PFSK-1 (cell line): ENCODE measurements around the gene SETD5.

Source experiments
- FOXP2 ChIP-seq: optimal IDR thresholded peaks from 2 replicates; pipeline ENCODE3; 2011; ENCODE audit warnings: borderline replicate concordance, control low read depth, inconsistent platforms; ENCODE audit not compliant: insufficient read depth; ENCODE audit errors: extremely low read length, extremely low read depth
- POLR2AphosphoS5 ChIP-seq: IDR thresholded peaks from 2 replicates; pipeline ENCODE4 v1.6.1; 2012; ENCODE audit warnings: low read depth, mild to moderate bottlenecking, control low read depth, low read length, moderate library complexity
- SIN3A ChIP-seq: IDR thresholded peaks from 2 replicates; pipeline ENCODE4 v1.6.1; 2012; ENCODE audit warnings: mild to moderate bottlenecking, low read length, moderate library complexity, borderline replicate concordance; ENCODE audit not compliant: insufficient read depth
- TAF1 ChIP-seq: IDR thresholded peaks from 2 replicates; pipeline ENCODE4 v1.6.1; 2012; ENCODE audit warnings: low read length, control low read depth, borderline replicate concordance; ENCODE audit not compliant: insufficient read depth
- TF ChIP-seq, protein P1 (sequence below), 2 experiments: IDR thresholded peaks; 2 replicates each; pipeline versions ENCODE4 v1.6.1 to v1.8.0; 2011 to 2012; ENCODE audit warnings: low read depth in 2 of 2, low read length in 2 of 2, control low read depth in 1 of 2, inconsistent platforms in 1 of 2, mild to moderate bottlenecking in 1 of 2, moderate library complexity in 1 of 2; ENCODE audit not compliant: insufficient read depth in 1 of 2

DNA sequence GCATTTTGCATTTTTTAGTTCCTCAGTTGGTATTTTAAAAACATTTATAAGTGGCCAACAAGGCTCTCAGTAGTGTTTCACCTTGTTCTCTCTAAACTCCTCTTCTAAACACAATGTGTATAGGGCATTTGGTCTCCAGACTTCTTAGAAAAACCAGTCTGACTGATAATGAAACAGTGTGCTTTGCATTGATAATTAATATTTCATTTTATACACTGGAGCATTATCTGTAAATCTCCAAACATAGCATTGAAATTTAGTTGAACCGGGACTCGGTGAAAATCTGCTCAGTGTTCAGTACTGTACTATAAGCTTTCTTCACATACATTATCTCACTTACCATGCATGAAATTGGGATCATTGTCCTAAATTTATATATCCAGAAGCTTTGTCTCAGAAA, 53.6 kb downstream of the SETD5 start:
- TF ChIP-seq, protein P1, sequence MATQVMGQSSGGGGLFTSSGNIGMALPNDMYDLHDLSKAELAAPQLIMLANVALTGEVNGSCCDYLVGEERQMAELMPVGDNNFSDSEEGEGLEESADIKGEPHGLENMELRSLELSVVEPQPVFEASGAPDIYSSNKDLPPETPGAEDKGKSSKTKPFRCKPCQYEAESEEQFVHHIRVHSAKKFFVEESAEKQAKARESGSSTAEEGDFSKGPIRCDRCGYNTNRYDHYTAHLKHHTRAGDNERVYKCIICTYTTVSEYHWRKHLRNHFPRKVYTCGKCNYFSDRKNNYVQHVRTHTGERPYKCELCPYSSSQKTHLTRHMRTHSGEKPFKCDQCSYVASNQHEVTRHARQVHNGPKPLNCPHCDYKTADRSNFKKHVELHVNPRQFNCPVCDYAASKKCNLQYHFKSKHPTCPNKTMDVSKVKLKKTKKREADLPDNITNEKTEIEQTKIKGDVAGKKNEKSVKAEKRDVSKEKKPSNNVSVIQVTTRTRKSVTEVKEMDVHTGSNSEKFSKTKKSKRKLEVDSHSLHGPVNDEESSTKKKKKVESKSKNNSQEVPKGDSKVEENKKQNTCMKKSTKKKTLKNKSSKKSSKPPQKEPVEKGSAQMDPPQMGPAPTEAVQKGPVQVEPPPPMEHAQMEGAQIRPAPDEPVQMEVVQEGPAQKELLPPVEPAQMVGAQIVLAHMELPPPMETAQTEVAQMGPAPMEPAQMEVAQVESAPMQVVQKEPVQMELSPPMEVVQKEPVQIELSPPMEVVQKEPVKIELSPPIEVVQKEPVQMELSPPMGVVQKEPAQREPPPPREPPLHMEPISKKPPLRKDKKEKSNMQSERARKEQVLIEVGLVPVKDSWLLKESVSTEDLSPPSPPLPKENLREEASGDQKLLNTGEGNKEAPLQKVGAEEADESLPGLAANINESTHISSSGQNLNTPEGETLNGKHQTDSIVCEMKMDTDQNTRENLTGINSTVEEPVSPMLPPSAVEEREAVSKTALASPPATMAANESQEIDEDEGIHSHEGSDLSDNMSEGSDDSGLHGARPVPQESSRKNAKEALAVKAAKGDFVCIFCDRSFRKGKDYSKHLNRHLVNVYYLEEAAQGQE (IDR thresholded peaks at IDR 0.05; ENCODE audit: insufficient read depth in 1 of 2, low read depth in 2 of 2, low read length in 2 of 2), result no peak
- TF ChIP-seq FOXP2 (no peak), TAF1 (no peak), SIN3A (no peak), POLR2AphosphoS5 (no peak)
